SKM-1 treated with dmso at 0.1 percent for 144 hours (cell line): ENCODE measurements around the gene SURF2.

ENCODE experiments used
- DNase-seq: peaks from one replicate; lab custom pipeline; 2025; ENCODE audit not compliant: unreplicated experiment; lab: John Stamatoyannopoulos, UW

The SURF2 gene

GRCh38 chr9:133335924-133336811, 20.2 kb upstream of the SURF2 start, which contains the start of gene SURF6:
Gene SURF6 (minus strand): TSS chr9:133336188. CDS start chr9:133336132, 56 bp downstream.
- DNase-seq, result peak; percentile 87

- DNase-seq, result no peak
Observed at GRCh38 chr9:133339641-133340040, 16.7 kb upstream of the SURF2 start.

- DNase-seq, result peak; percentile 80
Observed at GRCh38 chr9:133340256-133340655, 16.1 kb upstream of the SURF2 start.

- DNase-seq, result no peak
Observed at GRCh38 chr9:133340916-133341315, 15.4 kb upstream of the SURF2 start.

- peak; percentile 86 for DNase-seq
Observed at GRCh38 chr9:133341369-133342068, 14.8 kb upstream of the SURF2 start.

GRCh38 chr9:133342069-133342406, 14.3 kb upstream of the SURF2 start:
- no peak for DNase-seq

- DNase-seq, result no peak
Observed at GRCh38 chr9:133342570-133342969, 13.8 kb upstream of the SURF2 start.

GRCh38 chr9:133344071-133344470, 12.3 kb upstream of the SURF2 start:
- no peak for DNase-seq

GRCh38 chr9:133344979-133345378, 11.4 kb upstream of the SURF2 start:
- DNase-seq, result no peak

GRCh38 chr9:133345596-133345995, 10.8 kb upstream of the SURF2 start:
- no peak for DNase-seq

- no peak for DNase-seq
Observed at GRCh38 chr9:133346021-133346785, 10.1 kb upstream of the SURF2 start.

- no peak for DNase-seq
Observed at GRCh38 chr9:133347515-133347984, 8.8 kb upstream of the SURF2 start.

GRCh38 chr9:133347985-133348717, 8.2 kb upstream of the SURF2 start, which contains the start of the genes MED22 and RPL7A:
Gene MED22 (minus strand): TSS chr9:133348131. CDS start chr9:133346662, 1,469 bp downstream.
Gene RPL7A (plus strand): TSS chr9:133348218. CDS start chr9:133348244, 26 bp downstream.
- peak; percentile 94 for DNase-seq

GRCh38 chr9:133348718-133349573, 7.4 kb upstream of the SURF2 start:
- no peak for DNase-seq

GRCh38 chr9:133349965-133350616, 6.3 kb upstream of the SURF2 start:
- no peak for DNase-seq

GRCh38 chr9:133351526-133351907, 4.8 kb upstream of the SURF2 start:
- DNase-seq, result no peak

- DNase-seq, result peak; percentile 69
Observed at GRCh38 chr9:133351908-133352634, 4.3 kb upstream of the SURF2 start.

- DNase-seq, result no peak
Observed at GRCh38 chr9:133352635-133353340, 3.6 kb upstream of the SURF2 start.
